HG03575 (cell line): ENCODE measurements around the gene DIP2B.

Experiments used
- ATAC-seq: cut with Tn5 transposase; IDR thresholded peaks from one replicate; pipeline ENCODE4 v1.9.1; 2021; ENCODE audit not compliant: unreplicated experiment, insufficient number of reproducible peaks, low FRiP score; ENCODE audit errors: extremely low read depth

The DIP2B gene

DNA sequence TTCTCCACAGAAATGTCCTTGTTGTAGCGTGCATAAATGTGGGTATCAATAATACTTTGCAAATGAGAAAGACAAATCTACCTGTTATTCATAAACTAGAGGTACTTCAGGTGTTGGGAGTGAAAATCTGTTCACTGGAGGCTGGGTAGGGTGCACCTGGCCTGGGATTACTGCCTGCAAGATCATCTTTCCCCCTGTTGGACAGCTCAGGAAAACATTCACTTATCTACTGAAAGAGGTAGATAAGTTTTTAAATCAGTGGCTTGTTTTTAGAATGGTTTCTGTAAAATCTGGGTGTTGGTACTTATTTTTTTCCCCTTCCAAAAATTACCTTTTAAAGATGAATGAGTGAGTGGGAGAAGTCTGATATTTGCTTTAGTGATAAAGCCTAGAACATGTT is 95.6 kb downstream of the DIP2B start:
- no peak for ATAC-seq

DNA sequence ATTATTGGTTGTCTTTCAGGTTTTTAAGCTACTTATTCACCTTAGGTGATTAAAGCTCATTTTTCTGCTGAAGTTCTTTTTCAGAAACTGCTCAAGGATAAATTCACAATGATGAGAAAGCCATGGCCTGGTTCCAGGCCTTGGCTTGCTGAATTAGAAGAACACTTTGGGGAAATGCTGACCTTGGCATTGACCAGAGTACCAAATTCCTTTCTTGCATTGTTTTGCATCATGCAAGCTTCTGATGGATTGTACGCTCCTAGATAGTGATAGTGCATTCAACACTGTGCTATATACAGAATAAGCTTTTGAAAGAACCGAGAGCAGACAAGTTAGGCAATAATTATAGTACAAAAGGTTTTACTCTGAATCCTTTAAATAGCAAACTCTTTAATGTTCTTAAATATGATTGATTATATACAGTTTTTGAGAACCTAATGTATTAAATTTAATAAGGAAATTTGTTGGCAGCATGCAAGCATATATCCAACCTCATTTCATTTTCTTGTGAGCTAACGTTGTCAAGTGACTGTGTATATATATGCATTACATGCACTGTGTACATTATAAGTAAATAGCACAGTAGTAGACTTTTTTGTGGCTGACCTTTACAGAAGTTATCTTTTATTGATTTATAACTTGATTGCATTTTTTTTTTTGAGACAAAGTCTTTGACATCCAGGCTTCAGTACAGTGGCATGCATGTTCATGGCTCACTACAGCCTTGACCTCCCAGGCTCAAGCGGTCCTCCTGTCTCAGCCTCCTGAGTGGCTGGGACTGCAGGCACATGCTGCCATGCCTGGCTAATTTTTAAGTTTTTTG is 99.2 kb downstream of the DIP2B start:
- ATAC-seq = no peak

GRCh38 chr12:50604640-50604920 is 99.8 kb downstream of the DIP2B start:
- no peak for ATAC-seq

DNA sequence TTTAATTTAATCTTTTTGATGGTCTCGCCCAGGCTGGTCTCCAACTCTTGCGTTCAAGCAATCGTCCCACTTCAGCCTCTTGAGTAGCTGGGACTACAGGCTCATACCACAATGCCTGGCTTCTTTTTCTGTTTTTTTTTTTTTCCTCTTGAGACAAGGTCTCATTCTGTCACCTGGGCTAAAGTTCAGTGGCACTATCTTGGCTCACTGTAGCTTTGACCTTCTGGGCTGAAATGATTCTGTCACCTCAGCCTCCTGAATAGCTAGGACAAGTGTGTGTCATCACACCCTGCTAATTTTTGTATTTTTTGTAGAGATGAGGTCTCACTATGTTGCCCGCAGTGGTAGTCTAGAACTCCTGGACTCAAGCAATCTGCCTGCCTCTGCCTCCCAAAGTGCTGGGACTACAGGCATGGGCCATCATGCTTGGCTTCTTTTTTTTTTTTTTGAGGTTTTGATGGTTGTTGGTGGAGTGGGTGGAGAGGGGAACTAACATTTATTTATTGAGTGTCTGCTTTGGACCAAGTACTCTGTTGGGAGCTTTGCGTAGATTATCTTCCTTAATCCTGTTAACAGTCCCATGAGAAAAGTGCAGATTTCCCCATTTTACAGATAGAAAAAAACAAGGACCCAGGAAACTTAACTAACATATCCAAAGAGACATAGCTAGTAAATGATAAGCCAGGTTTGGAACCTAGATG is 102.0 kb downstream of the DIP2B start:
- no peak for ATAC-seq

- ATAC-seq = no peak
These were observed 104.6 kb downstream of the DIP2B start for GRCh38 chr12:50609292-50609874.

DNA sequence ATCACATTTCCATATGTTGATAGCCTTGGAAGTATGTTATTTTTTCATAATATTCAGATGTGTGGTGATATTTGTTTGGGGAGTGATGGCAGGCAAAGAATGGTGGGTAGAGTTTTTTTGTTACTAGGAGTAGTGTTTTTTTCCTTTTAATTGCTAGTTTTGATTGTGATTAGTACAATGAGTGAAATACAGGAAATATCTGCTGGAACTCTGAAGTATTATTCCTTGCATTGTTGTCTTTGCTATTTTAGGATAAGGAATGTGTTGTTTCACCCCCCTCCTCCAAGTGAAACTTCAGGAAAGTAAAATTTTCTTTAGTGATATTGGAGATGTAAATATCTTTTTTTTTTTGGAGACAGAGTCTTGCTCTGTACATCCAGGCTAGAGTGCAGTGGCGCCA is 105.4 kb downstream of the DIP2B start:
- ATAC-seq = no peak

GRCh38 chr12:50611021-50611744 is 106.4 kb downstream of the DIP2B start:
- ATAC-seq = no peak

DNA sequence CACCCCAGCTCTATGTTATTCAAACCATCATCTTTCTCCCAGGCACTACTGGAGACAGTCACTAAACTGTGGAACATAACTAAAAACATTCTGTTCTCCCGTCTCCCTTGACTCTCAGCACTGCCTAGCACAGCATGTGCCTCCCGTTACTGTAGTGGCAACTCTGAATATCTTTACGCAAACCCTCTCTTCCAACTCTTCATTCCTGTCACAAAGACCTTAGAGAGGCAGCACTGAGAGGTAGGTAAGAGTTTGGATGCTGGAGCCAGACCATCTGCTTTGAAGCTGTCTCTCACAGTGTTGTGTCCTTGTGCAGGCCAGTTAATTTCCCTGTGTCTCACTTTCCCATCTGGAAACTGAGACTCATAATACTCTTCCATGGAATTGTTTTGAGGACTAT is 108.1 kb downstream of the DIP2B start:
- no peak for ATAC-seq

GRCh38 chr12:50613463-50613862 is 108.7 kb downstream of the DIP2B start:
- ATAC-seq = no peak

GRCh38 chr12:50614167-50614759 is 109.5 kb downstream of the DIP2B start:
- ATAC-seq = no peak

DNA sequence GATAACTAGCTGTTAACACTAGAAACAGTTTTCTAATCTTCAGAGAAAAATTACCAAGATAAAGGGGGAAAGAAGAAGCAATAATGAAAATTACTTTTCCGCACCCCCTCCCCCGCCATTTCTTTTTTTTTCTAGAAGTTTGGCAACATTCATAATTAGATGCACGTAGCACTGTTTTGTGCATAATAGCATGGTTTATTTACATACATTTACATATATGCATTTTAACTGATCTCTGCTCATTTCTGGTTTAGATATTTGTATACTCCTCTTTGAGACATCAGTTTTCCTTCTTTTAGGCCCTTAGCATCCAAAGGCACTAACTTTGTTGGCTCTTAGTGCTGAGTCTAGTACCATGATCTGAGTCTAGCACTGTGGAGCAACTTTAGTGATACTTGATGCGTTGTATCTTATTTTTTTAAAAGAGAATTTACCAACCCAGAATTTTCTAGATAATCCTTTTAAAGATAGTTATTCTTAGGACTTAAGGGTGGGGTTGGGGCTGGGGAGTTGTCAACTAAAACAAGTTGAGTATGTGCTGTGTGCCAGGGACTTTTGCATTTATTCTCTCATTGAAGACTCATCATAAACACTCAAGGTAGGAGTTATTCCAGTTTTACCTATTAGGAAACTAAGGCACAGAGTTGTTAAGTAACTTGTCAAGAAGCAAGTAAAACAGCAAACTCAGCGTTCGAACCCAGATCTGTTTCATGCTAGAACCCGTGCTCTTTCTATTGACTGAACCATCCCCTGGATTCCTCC is 110.5 kb downstream of the DIP2B start:
- ATAC-seq = no peak

DNA sequence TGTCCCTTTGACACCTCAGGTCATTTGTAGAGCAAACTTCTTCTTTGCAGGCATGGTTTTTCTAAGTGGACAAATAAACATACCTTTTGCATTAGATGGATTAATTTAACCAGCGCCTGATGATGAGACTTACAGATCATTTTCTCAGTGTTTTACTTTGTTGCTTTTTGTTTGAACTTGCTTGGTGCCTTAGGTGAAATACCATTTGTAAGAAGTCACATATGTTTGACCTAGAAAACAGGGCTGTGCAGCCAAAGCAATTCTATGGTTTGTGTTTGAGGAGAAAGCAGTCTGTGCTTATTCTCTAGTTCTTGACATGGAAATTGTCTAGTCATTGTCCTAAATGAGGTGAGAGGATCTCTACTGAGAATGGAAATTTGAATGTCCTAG is 111.1 kb downstream of the DIP2B start:
- no peak for ATAC-seq

DNA sequence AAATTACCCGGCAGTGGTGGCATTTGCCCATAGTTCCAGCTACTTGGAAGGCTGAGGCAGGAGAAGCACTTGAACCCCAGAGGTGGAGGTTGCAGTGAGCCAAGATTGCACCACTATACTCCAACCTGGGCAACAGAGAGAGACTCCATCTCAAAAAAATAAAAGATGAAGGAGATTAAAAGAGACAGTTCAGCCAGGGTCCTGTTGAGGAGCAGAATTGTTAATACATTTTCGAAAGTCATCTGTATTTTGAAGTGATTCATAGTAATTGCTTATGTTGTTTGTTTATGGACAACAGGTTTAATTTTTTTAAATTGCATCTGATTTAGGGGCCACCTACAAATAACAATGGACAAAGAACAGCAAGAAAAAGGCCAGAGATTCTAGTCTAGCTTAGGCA is 112.9 kb downstream of the DIP2B start:
- no peak for ATAC-seq

- no peak for ATAC-seq
These were observed 114.3 kb downstream of the DIP2B start for GRCh38 chr12:50618864-50619609.

GRCh38 chr12:50619610-50619958 is 114.8 kb downstream of the DIP2B start:
- ATAC-seq = no peak

DNA sequence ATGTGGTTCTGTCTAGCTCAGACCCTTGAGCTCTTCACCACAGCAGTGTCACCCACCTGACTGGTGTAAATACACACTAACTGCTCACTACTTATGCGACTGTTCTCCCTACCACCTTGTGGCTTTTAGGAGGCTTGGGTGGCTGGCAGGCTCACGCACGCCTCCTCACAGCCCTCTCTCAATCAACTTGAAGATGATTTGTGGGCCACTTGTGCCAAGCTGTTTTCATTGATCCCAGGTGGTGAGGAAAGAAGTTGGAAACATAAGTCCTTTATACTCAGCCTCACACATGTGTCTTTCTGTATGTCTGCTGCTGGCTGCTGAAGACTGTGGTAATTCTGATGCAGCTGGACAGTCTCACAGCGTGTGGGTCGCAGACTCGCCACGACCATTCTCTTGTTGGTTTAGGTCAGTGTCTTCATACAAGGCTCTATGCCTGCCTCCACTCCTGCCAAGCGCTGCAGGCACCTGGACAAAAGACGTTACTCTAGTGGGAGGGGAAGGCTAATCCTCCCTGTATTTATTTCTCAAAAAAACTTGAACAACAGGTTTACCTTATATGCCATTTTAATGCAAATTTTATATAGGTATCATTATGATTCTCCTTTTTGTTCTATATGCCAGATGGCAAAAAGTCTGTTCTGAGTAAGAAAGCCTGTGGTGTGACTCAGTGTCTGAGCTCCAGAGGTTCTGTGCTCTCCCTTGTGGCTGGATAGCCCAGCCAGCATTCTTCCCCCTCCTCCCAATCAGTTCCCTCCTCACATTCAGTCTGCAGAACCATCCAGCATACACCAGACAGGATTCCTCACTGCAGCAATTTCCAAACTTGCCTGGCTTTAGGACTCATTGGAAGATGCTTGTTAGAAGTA is 115.6 kb downstream of the DIP2B start:
- ATAC-seq = no peak

DNA sequence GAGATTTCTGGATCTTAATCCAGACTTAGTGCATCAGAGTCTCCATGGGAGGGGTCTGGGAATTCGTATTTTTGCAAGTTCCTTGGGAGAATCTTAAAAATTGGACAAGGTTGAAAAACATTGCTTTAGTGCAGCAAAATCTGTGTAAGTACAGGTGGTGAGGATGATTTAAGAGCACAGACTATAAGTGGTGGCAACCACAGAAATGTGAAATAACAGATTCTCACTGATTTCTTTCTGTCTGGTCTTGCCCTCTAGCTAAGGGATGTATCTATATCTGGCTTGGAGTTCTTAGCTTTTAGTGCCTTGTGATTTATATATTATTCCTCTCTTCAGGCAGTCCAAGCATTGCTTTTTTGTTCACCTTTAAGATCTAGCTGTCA is 116.2 kb downstream of the DIP2B start:
- ATAC-seq = no peak
